Measurements from ENCODE around the gene CHCHD6. TPM values are rescaled to one million over a fixed set of nuclear protein-coding genes. Genes with fewer than 3 reads are reported as not detected.

CHCHD6 gene
- total and polyA plus RNA-seq, 2 of the 4 experiments (the other 2 are of a cell fraction), result 18.8 to 28.9 TPM

GRCh38 chr3:126678693-126679317 is 25.2 kb upstream of the CHCHD6 start:
- Histone ChIP-seq H4K20me1 (ENCODE audit: insufficient read depth, low read length) (no peaks in the 10 kb centered on the region), H3K18ac (ENCODE audit: low read depth, low read length) (no peak overlapping the region), H2AFZ (replicated peaks; ENCODE audit: low read length, poor library complexity) (peak overlapping the region; percentile 89), H3K4me3 (ENCODE audit: insufficient read depth, low read depth, low read length) (no peak overlapping the region), H4K8ac (ENCODE audit: low read depth in 2 of 2, low read length in 2 of 2) (no peak overlapping the region), H3K9me3 (ENCODE audit: control insufficient read depth, insufficient read depth, low read length) (peaks cover 3% of the 10 kb centered on the region; the same call in 1 of the 2 replicates), H3K56ac (ENCODE audit: extremely low read depth, insufficient read depth, low read length) (no peak overlapping the region), H3K4me2 (ENCODE audit: low read depth, low read length) (no peak overlapping the region), H3K4ac (ENCODE audit: low read depth, low read length) (no peak overlapping the region), H3K27me3 (ENCODE audit: control insufficient read depth, insufficient read depth, low read length) (peaks cover 34% of the 10 kb centered on the region), H3K4me1 (ENCODE audit: control insufficient read depth, insufficient read depth, low read length) (no peaks in the 10 kb centered on the region), H3K27ac (ENCODE audit: insufficient read depth, low read length) (no peak overlapping the region), H2BK120ac (ENCODE audit: low read depth, low read length) (no peak overlapping the region), H3K9me1 (ENCODE audit: insufficient read depth, low read length) (no peaks in the 10 kb centered on the region), H3K9ac (ENCODE audit: low read depth, low read length) (no peak overlapping the region), H3K36me3 (ENCODE audit: control insufficient read depth, insufficient read depth, low read length) (no peaks in the 10 kb centered on the region), H4K91ac (ENCODE audit: insufficient read depth, low read depth, low read length) (no peak overlapping the region), H2AK5ac (ENCODE audit: low read depth, low read length) (no peak overlapping the region), H3K79me1 (ENCODE audit: low read depth in 1 of 2, low read length in 2 of 2) (no peaks in the 10 kb centered on the region), H2BK5ac (ENCODE audit: low read depth, low read length, poor library complexity, severe bottlenecking) (no peak overlapping the region), H2BK20ac (ENCODE audit: low read depth, low read length) (no peak overlapping the region), H2BK15ac (ENCODE audit: low read depth, low read length) (no peak overlapping the region), H3K23ac (ENCODE audit: low read depth, low read length) (no peak overlapping the region), H4K5ac (ENCODE audit: low read depth, low read length) (no peak overlapping the region), H2AK9ac (replicated peaks; ENCODE audit: low read depth, low read length, poor library complexity) (no peak overlapping the region), H3K14ac (replicated peaks; ENCODE audit: low read depth, low read length) (no peak overlapping the region)
- ChIA-PET CTCF (interaction anchor here (0.6 to 1.8 kb wide), 3 partner anchors 68 to 780 kb away, joined by 3 to 4 read pairs (median 4); partner anchors contain the start of gene PLXNA1), POLR2A (ENCODE audit: unreplicated experiment) (no interaction called here)
- ATAC-seq (ENCODE audit: low read depth) (peak; percentile 5; the same call in 1 of the 2 replicates), DNase-seq (no peak)
- no TSS peak for BruUV-seq (replicated peaks)
- intact Hi-C loops (cut with micrococcal nuclease) (loop anchor here (1.0 to 2.0 kb wide), 7 partner anchors 74 to 866 kb away; no protein-coding TSS in a partner anchor), in situ Hi-C loops (cut with MboI; ENCODE audit: low sequenced_read_pairs) (loop anchor here (5.0 to 10.0 kb wide), 2 partner anchors 778 to 866 kb away; no protein-coding TSS in a partner anchor), dilution Hi-C loops (cut with HindIII; ENCODE audit: low sequenced_read_pairs, unreplicated experiment) (no loop called here)
- 38% methylated on average over 21 of the region's 30 CpGs; no CpG with 5 or more reads in 1 of the 2 experiments for WGBS, 2 experiments (ENCODE audit: extremely low coverage in 2 of 2, insufficient read length in 1 of 2)
- TF ChIP-seq RCOR1 (IDR thresholded peaks at IDR 0.05; ENCODE audit: insufficient replicate concordance, low read length) (no peak), USF2 (IDR thresholded peaks at IDR 0.05; ENCODE audit: low read depth, low read length) (no peak), POLR2A (IDR thresholded peaks at IDR 0.05; ENCODE audit: low read depth, low read length) (no peak)

Measured in IMR-90 (cell line).